Aorta (tissue), 5 donors: ENCODE measurements around the gene FAM107B. TPM values are rescaled to one million over a fixed set of nuclear protein-coding genes. Genes with fewer than 3 reads are reported as not detected.
A peak's percentile ranks its signal among the peaks of the same experiment; 100 is the strongest.

Source experiments
- ATAC-seq: fragments of 200-7000 bp; cut with Tn5 transposase; one replicate; pipeline ENCODE4 v1.9.1; 2022; ENCODE audit warnings: moderate library complexity; ENCODE audit not compliant: low FRiP score
- DNase-seq, 2 donors: peaks; one replicate each; pipeline ENCODE4 v3.0.0-alpha.2; 2020
- H3K27ac ChIP-seq, 2 donors: one replicate each; pipeline ENCODE4 v1.5.1; 2013; ENCODE audit warnings: low read length in 2 of 2, mild to moderate bottlenecking in 2 of 2, moderate library complexity in 2 of 2, control low read depth in 1 of 2, inconsistent platforms in 1 of 2, low read depth in 1 of 2
- H3K27me3 ChIP-seq, 2 donors: one replicate each; pipeline ENCODE4 v1.6.1; 2013; ENCODE audit warnings: control low read depth in 1 of 2, low read length in 1 of 2, mild to moderate bottlenecking in 1 of 2, moderate library complexity in 1 of 2; ENCODE audit not compliant: insufficient read depth in 2 of 2, control insufficient read depth in 1 of 2
- H3K36me3 ChIP-seq, 2 donors: one replicate each; pipeline ENCODE4 v1.6.1; 2013; ENCODE audit warnings: control low read depth in 1 of 2, low read length in 1 of 2, mild to moderate bottlenecking in 1 of 2; ENCODE audit not compliant: insufficient read depth in 2 of 2, control insufficient read depth in 1 of 2
- H3K4me1 ChIP-seq, 2 donors: one replicate each; pipeline ENCODE4 v1.6.1; 2013; ENCODE audit warnings: low read length in 2 of 2, control low read depth in 1 of 2, mild to moderate bottlenecking in 1 of 2, moderate library complexity in 1 of 2; ENCODE audit not compliant: insufficient read depth in 2 of 2, control insufficient read depth in 1 of 2
- H3K4me3 ChIP-seq, 2 donors: one replicate each; pipeline ENCODE4 v1.5.1; 2013; ENCODE audit warnings: low read length in 2 of 2, control low read depth in 1 of 2, mild to moderate bottlenecking in 1 of 2
- H3K9me3 ChIP-seq: one replicate; pipeline ENCODE4 v1.6.1; 2013; ENCODE audit warnings: mild to moderate bottlenecking, low read length; ENCODE audit not compliant: control insufficient read depth
- WGBS, 2 donors: extraction: QIAGEN DNeasy Blood & Tissue Kit; methylation state at CpG; one replicate each; pipeline ENCODE4 v1.1.7; 2013; 5-methylcytosine and 5-hydroxymethylcytosine counted together
- intact Hi-C, 2 donors: fragments of 100-400 bp; cut with DNase I; formaldehyde crosslinking; loops; one replicate each; pipeline versions ENCODE4 v1.14.2 to v1.15.0; 2022
- polyA plus RNA-seq, 2 donors: library from polyadenylated mRNA; stranded (reverse); fragments of 200-250 nt; gene quantifications; one replicate each; pipeline ENCODE4 v1.2.3, GENCODE V29; 2013
- total RNA-seq, 2 donors: library from RNA; stranded (reverse); fragmentation: NEBNext Ultra II Directional; extraction: Animal tissue kit (Norgen Biotek cat#: 25700); gene quantifications; one replicate each; pipeline ENCODE4 v1.2.1, GENCODE V29; 2021
- donor health status: healthy with polysubstance abuse.
- donor health status: Bipolar disorder and iron deficiency.
- donor health status: DM: no; HTN: no; CAD: no.
- donor health status: DM: no; HTN: no; CAD: no.
- donor health status: DM: yes; HTN: yes; CAD: no.

The FAM107B gene
- total and polyA plus RNA-seq, 4 donors = 16.6 to 58.5 (median 33.1) TPM

GRCh38 chr10:14812271-14812670, 37.6 kb upstream of the FAM107B start:
- no peak for DNase-seq
- Histone ChIP-seq H3K27me3 (no peaks in the 10 kb centered on the region), H3K4me3 (no peak overlapping the region), H3K9me3 (no peaks in the 10 kb centered on the region), H3K27ac (no peak overlapping the region), H3K4me1 (no peaks in the 10 kb centered on the region), H3K36me3 (no peaks in the 10 kb centered on the region)
- intact Hi-C loops = no loop called here
- ATAC-seq = no peak
- WGBS, 2 donors = 94 to 97% methylated on average over 3 of the region's 3 CpGs

GRCh38 chr10:14810969-14811953, 36.6 kb upstream of the FAM107B start:
- H3K4me3 ChIP-seq = no peak overlapping the region
- intact Hi-C loops = no loop called here
- 71% methylated on average over 9 of the region's 9 CpGs for whole genome bisulfite sequencing, 2 donors
- H3K36me3 ChIP-seq = no peaks in the 10 kb centered on the region
- no peaks in the 10 kb centered on the region for H3K27me3 ChIP-seq
- peaks cover 0 to 2% of the 10 kb centered on the region in 2 donors for H3K4me1 ChIP-seq
- no peaks in the 10 kb centered on the region for H3K9me3 ChIP-seq
- DNase-seq (peak in 1 of 2 donors; percentile 33), ATAC-seq (no peak)
- H3K27ac ChIP-seq = no peak overlapping the region

DNA sequence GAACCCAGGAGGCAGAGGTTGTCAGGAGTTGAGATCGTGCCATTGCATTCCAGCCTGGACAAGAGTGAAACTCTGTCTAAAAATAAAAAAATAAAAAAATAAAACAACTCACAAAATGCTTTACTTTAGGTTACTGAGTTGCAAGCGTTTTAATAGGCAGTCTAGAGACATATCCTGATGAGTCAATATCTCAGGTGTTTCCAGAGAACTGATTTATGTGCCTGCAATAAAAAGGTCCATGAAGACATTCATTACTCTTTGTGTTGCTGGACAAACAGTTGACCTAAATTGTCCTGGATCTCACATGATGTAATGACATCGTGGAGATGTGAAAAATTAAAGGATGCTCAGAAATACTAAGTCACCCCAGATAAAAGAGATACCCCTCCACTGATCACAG, 31.6 kb upstream of the FAM107B start:
- no peak for ATAC-seq
- DNase-seq = no peak
- H3K27me3 ChIP-seq = no peaks in the 10 kb centered on the region
- WGBS, 2 donors = 59 to 62% methylated on average over 3 of the region's 3 CpGs
- no peaks in the 10 kb centered on the region for H3K9me3 ChIP-seq
- intact Hi-C loops = no loop called here
- peaks cover 0 to 2% of the 10 kb centered on the region in 2 donors for H3K4me1 ChIP-seq
- H3K27ac ChIP-seq = no peak overlapping the region
- no peaks in the 10 kb centered on the region for H3K36me3 ChIP-seq
- H3K4me3 ChIP-seq = no peak overlapping the region

- intact Hi-C loops = loop anchor here in 1 of 2 donors (2.0 kb wide), 1 partner anchor 13 kb away; no protein-coding TSS in a partner anchor
- no peaks in the 10 kb centered on the region for H3K36me3 ChIP-seq
- no peaks in the 10 kb centered on the region for H3K9me3 ChIP-seq
- peaks cover 0 to 2% of the 10 kb centered on the region in 2 donors for H3K4me1 ChIP-seq
- 35 to 51% methylated on average over 1 of the region's 1 CpG for WGBS, 2 donors
- DNase-seq (no peak), ATAC-seq (no peak)
- H3K4me3 ChIP-seq = no peak overlapping the region
- no peaks in the 10 kb centered on the region for H3K27me3 ChIP-seq
- no peak overlapping the region for H3K27ac ChIP-seq
These were observed 29.1 kb upstream of the FAM107B start for GRCh38 chr10:14803827-14804226.

DNA sequence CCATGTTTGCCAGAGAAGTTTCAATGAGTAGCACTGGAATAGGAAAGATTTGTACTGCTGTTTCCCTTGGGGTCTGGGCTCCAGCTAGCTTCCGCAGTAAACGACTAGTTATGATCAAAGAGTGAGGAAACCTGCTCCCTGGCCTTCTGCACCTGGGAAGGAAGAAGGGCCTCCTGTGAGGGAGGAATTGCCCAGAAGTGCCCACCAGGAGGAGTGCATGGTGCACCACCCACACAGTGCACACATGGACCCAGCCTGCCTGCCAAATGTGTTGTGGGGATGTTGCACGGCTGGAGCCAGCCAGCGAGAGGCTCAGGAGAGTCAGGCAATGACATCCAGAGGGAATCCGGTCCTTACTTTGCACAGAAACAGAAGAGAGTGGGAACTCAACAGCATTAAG, 27.0 kb upstream of the FAM107B start:
- DNase-seq (no peak), ATAC-seq (no peak)
- Histone ChIP-seq H3K9me3 (no peaks in the 10 kb centered on the region), H3K27me3 (no peaks in the 10 kb centered on the region), H3K36me3 (no peaks in the 10 kb centered on the region), H3K4me3 (no peak overlapping the region), H3K4me1 (peaks cover 0 to under 1% of the 10 kb centered on the region in 2 donors), H3K27ac (no peak overlapping the region)
- 65 to 73% methylated on average over 5 of the region's 5 CpGs for WGBS, 2 donors
- intact Hi-C loops = loop anchor here in 1 of 2 donors (2.0 kb wide), 1 partner anchor 15 kb away; no protein-coding TSS in a partner anchor

- Histone ChIP-seq H3K36me3 (no peaks in the 10 kb centered on the region), H3K27me3 (no peaks in the 10 kb centered on the region), H3K27ac (no peak overlapping the region), H3K4me1 (no peaks in the 10 kb centered on the region), H3K9me3 (no peaks in the 10 kb centered on the region), H3K4me3 (no peak overlapping the region)
- DNase-seq (no peak), ATAC-seq (no peak)
- WGBS, 2 donors = 48 to 58% methylated on average over 1 of the region's 1 CpG
- intact Hi-C loops = no loop called here
These were observed 25.7 kb upstream of the FAM107B start for GRCh38 chr10:14800397-14800796.

GRCh38 chr10:14798636-14799035, 23.9 kb upstream of the FAM107B start:
- no peaks in the 10 kb centered on the region for H3K36me3 ChIP-seq
- ATAC-seq (no peak), DNase-seq (no peak)
- intact Hi-C loops = no loop called here
- H3K27ac ChIP-seq = no peak overlapping the region
- H3K4me1 ChIP-seq = no peaks in the 10 kb centered on the region
- 32 to 53% methylated on average over 5 of the region's 5 CpGs for WGBS, 2 donors
- no peak overlapping the region for H3K4me3 ChIP-seq
- H3K27me3 ChIP-seq = no peaks in the 10 kb centered on the region
- H3K9me3 ChIP-seq = no peaks in the 10 kb centered on the region

DNA sequence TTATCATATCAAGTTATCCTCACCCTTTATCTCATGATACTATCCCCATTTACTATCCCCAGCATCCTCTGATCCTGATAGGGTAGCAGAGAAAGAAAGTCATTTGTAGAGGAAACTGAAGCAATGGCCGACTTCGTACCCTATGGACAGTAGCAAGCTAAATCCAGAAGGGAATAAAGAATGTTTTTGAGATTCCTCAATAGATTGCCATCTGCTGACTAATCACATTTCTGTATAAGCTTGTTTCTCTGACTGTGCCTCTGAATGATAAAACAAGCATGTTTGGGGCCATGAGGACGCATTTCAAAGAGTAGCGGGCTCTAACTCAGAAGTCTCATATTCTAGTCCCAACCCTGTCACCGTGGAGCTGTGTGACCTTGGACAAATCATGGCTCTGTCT, 13.2 kb upstream of the FAM107B start:
- ATAC-seq (no peak), DNase-seq (no peak)
- H3K27ac ChIP-seq = no peak overlapping the region
- WGBS, 2 donors = 64 to 68% methylated on average over 5 of the region's 5 CpGs
- H3K9me3 ChIP-seq = no peaks in the 10 kb centered on the region
- no peaks in the 10 kb centered on the region for H3K4me1 ChIP-seq
- H3K36me3 ChIP-seq = no peaks in the 10 kb centered on the region
- H3K4me3 ChIP-seq = no peak overlapping the region
- H3K27me3 ChIP-seq = no peaks in the 10 kb centered on the region
- intact Hi-C loops = no loop called here
